Erythroblast (primary cell): Measurements from ENCODE around the gene ANKRD35.

ENCODE experiments used
- GATA1 ChIP-seq: IDR thresholded peaks from 2 replicates; pipeline ENCODE4 v1.6.1; 2011; ENCODE audit warnings: low read depth, mild to moderate bottlenecking, control low read depth, low read length, moderate library complexity
- POLR2A ChIP-seq: IDR thresholded peaks from 2 replicates; pipeline ENCODE4 v1.6.1; 2011; ENCODE audit warnings: mild to moderate bottlenecking, low read length

DNA sequence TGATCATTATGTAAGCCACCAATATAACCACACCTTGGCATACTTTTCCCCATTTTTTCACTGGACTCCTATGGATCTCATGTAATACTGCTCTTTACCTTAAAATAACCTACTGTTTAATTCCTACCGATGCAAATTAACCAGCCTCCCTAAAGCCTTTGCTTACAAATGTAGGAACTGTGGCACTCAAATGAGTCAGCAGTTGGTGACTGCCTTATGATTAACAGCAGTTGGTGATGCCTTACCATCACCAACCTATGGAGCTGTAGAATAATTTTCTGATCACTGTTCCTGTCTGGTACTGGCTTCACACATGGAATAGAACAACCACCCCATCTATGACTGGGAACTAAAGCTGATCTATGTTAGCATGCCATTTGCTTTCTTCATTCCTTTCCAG is 48.0 kb downstream of the ANKRD35 start:
- TF ChIP-seq POLR2A (no peak), GATA1 (no peak)
